Activated naive CD8-positive, alpha-beta T cell treated with anti-CD3 and anti-CD28 coated beads, Interleukin-2, amount 10 ng/mL, durations not matched to agents 7 days and 5 days (primary cell): ENCODE measurements around the gene ZNF813. TPM values are rescaled to one million over a fixed set of nuclear protein-coding genes. Genes with fewer than 3 reads are reported as not detected.

Experiments used
- ATAC-seq: fragments of 150-1000 bp; cut with Tn5 transposase; one replicate; pipeline ENCODE4 v1.10.0; 2021; ENCODE audit warnings: low read depth, moderate library complexity
- POLR2A ChIA-PET: fragments of 350-600 bp; sonication (Branson Sonifier 250); formaldehyde crosslinking; loops from one replicate; lab custom pipeline; 2021; ENCODE audit warnings: antibody characterized with exemption; lab: Charles Lee
- DNase-seq: peaks from one replicate; pipeline ENCODE4 v3.0.0; 2021
- H3K27ac Mint-ChIP-seq: one replicate; pipeline ENCODE4 v1.8.0; 2022; ENCODE audit warnings: mild to moderate bottlenecking, mixed read lengths
- H3K27me3 Mint-ChIP-seq: one replicate; pipeline ENCODE4 v1.8.0; 2022; ENCODE audit warnings: mild to moderate bottlenecking, moderate library complexity, mixed read lengths
- H3K36me3 Mint-ChIP-seq: one replicate; pipeline ENCODE4 v1.8.0; 2021; ENCODE audit warnings: mild to moderate bottlenecking, mixed read lengths
- H3K4me1 Mint-ChIP-seq: one replicate; pipeline ENCODE4 v1.8.0; 2021; ENCODE audit warnings: mixed read lengths
- H3K4me3 Mint-ChIP-seq: one replicate; pipeline ENCODE4 v1.8.0; 2022; ENCODE audit warnings: mild to moderate bottlenecking, moderate library complexity, mixed read lengths
- H3K9me3 Mint-ChIP-seq: one replicate; pipeline ENCODE4 v1.8.0; 2021; ENCODE audit warnings: mixed read lengths
- total RNA-seq, 2 experiments: library from RNA; stranded (reverse); gene quantifications; one replicate each; pipeline ENCODE4 v1.2.3, GENCODE V29; 2021

Gene ZNF813
- total RNA-seq, 2 experiments from 2014 or later, result 6.1 to 8.5 TPM

- Mint-ChIP-seq H3K27me3 (no peaks in the 10 kb centered on the region), H3K4me3 (no peak overlapping the region), H3K36me3 (peaks cover 11% of the 10 kb centered on the region), H3K4me1 (peaks cover 14% of the 10 kb centered on the region), H3K9me3 (peaks cover 8% of the 10 kb centered on the region), H3K27ac (no peak overlapping the region)
- POLR2A ChIA-PET, result no interaction called here
- DNase-seq, result no peak
- no peak for ATAC-seq
Measured at GRCh38 chr19:53518716-53519115, 51.2 kb downstream of the ZNF813 start.

DNA sequence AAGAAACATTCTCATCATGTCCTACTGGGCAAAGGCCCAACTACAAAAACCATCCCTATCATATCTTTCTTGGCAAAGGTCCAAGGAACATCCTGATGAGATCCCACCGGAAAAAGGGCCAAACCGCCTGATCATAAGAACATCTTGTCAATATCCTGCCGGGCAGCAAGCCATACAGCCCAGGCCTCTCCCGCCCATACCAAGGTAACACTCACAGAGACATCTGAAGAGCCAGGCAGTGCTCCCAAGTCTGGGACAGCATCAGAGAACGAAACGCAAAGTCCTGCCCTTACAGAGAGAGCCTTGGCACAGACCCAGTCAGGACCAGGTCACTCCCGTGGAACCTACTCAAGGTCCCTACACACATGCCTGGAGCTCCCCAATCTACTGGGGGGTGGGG lies 51.9 kb downstream of the ZNF813 start:
- Mint-ChIP-seq H3K4me1 (peaks cover 14% of the 10 kb centered on the region), H3K4me3 (peak overlapping the region; percentile 15), H3K27me3 (no peaks in the 10 kb centered on the region), H3K9me3 (peaks cover 10% of the 10 kb centered on the region), H3K27ac (no peak overlapping the region), H3K36me3 (peaks cover 17% of the 10 kb centered on the region)
- POLR2A ChIA-PET, result no interaction called here
- ATAC-seq, result no peak
- DNase-seq, result no peak

DNA sequence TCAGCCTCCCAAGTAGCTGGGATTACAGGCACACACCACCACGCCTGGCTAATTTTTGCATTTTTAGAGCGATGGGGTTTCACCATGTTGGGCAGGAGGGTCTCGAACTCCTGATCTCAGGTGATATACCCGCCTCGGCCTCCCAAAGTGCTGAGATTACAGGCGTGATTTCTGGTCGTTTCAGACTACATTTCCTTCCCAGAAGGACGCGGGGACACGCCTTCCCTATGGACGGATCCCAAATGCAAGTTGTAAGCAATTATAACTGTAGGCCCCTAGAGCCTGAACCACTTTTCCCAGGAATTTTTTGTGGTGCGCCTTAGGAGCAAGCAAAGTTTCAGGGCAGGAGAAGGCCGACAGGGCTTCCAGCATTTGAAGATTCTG lies 52.6 kb downstream of the ZNF813 start:
- Mint-ChIP-seq H3K4me3 (peak overlapping the region; percentile 93), H3K9me3 (peaks cover 10% of the 10 kb centered on the region), H3K27me3 (no peaks in the 10 kb centered on the region), H3K36me3 (peaks cover 20% of the 10 kb centered on the region), H3K4me1 (peaks cover 14% of the 10 kb centered on the region), H3K27ac (peak overlapping the region; percentile 93)
- ATAC-seq (no peak), DNase-seq (no peak)
- POLR2A ChIA-PET, result interaction anchor here (0.8 to 1.6 kb wide), 3 partner anchors 16 to 35 kb away, joined by 4 to 8 read pairs (median 5); no protein-coding TSS in a partner anchor

DNA sequence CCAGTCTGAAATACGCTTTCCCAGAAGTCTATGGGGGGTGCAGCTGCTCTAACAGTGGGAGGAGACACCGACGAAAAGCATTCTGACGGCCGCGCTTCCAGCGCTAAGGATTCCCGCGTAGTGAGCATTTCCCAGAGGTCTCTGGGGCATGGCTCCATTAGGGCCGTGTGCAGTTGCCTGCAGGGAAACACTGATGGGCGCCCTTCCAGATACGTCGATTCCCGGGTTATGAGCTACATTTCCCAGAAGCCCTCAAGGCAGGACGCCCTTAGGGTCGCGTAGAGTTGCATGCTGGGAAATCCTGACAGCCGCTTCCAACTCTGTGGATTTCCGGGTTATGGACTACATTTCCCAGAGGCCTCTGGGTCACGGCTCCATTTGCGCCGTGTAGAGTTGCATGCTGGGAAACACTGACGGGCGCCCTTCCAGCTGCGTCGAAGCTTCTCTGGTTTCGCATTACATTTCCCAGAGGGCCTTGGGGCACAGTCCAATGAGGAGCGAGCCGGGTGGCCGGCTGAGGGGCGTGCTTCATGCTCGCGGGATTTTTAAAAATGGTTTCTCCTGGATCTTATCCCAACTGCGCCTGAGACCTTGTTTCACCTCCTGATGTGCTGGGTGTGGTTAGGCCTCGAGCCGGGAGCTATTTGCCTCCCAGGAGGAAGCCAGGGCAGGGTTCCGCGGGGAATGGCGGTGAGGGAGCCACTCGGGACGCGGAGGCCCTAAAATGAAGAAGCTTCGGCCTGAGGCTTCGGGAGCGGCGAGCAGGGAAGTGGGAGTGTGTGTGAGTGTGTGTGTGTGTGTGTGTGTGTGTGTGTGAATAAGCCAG lies 53.2 kb downstream of the ZNF813 start:
- DNase-seq, result peak; percentile 78
- ATAC-seq, result peak; percentile 98
- POLR2A ChIA-PET, result interaction anchor here (0.8 to 1.6 kb wide), 4 partner anchors 15 to 624 kb away, joined by 3 to 8 read pairs (median 4); partner anchors contain the start of gene ZNF320
- peak overlapping the region; percentile 93 for H3K27ac Mint-ChIP-seq
- no peaks in the 10 kb centered on the region for H3K27me3 Mint-ChIP-seq
- peaks cover 14% of the 10 kb centered on the region for H3K4me1 Mint-ChIP-seq
- peak overlapping the region; percentile 93 for H3K4me3 Mint-ChIP-seq
- H3K9me3 Mint-ChIP-seq, result peaks cover 12% of the 10 kb centered on the region
- peaks cover 25% of the 10 kb centered on the region for H3K36me3 Mint-ChIP-seq

DNA sequence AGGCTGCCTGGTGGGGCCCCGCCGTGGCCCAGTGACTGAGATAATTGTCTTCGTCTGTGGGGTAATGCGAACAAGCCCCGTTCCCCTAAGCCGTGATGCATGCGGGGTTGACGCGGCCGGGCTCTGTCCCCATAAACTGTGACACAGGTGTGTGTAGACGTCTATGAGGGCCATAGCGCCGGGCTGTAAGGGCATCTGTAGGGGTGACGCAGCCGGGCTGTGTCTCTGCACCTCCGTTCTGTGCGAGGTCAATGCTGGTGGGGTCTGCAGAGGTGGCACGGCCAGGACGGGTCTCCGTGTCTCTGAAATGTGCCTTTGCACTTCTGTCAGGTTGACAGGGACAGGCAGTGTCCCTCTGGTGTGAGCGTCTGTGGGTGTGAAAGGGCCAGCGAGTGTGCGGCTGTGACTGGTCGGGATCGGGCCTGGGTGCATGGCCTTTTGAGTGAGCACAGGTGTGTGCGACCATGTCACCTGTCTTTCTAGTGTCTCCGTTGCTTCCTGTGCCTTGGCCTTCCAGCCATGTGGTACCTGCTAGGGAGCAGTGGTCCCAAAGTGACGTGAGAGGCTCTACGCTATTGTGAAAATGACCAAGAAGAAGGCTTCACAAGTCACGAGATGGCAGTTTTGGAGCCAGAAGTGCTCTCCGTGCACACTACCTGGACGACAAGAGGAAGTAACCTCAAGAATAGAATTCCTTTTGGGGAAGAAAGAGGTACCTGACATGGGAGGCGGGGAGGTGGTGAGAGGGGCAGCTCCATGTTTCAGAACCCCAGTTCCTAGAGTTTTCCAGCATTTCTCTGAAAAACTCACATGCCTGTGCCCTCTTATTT lies 54.1 kb downstream of the ZNF813 start:
- Mint-ChIP-seq H3K4me1 (peaks cover 14% of the 10 kb centered on the region), H3K4me3 (peak overlapping the region; percentile 93), H3K27me3 (no peaks in the 10 kb centered on the region), H3K27ac (peak overlapping the region; percentile 93), H3K36me3 (peaks cover 30% of the 10 kb centered on the region), H3K9me3 (peaks cover 17% of the 10 kb centered on the region)
- no peak for DNase-seq
- peak; percentile 2 for ATAC-seq
- POLR2A ChIA-PET, result interaction anchor here (0.7 to 1.6 kb wide), 4 partner anchors 16 to 625 kb away, joined by 3 to 8 read pairs (median 4); partner anchors contain the start of gene ZNF320

- DNase-seq (no peak), ATAC-seq (no peak)
- Mint-ChIP-seq H3K36me3 (peaks cover 49% of the 10 kb centered on the region), H3K4me1 (peaks cover 11% of the 10 kb centered on the region), H3K4me3 (no peak overlapping the region), H3K27me3 (no peaks in the 10 kb centered on the region), H3K27ac (no peak overlapping the region), H3K9me3 (peaks cover 17% of the 10 kb centered on the region)
- POLR2A ChIA-PET, result no interaction called here
Measured at GRCh38 chr19:53525922-53526321, 58.4 kb downstream of the ZNF813 start.

DNA sequence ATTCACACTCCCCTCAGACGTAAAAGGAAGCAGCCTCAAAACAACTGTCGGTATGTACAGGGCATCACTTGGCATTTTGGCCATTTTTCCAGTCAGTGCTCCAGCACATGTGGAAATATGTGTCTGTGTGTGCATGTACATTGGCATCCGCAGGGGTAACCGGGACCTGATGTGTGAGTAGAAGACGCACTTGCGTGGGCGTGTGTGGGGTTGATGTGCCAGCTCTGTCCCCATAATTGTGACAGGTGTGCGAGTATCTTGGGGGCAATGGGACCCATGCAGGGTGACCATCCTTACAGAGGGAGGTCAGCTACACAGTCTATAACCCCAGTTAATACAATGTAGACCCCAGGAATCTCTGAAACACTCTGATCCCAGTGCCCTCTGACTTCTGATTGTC lies 63.1 kb downstream of the ZNF813 start:
- Mint-ChIP-seq H3K4me3 (no peak overlapping the region), H3K36me3 (peaks cover 41% of the 10 kb centered on the region)
- POLR2A ChIA-PET, result interaction anchor here (0.5 kb wide), 1 partner anchor 13 kb away, joined by 4 read pairs; no protein-coding TSS in a partner anchor

GRCh38 chr19:53531457-53531856 lies 63.9 kb downstream of the ZNF813 start:
- ATAC-seq, result no peak
- DNase-seq, result no peak
- Mint-ChIP-seq H3K27ac (no peak overlapping the region), H3K9me3 (peaks cover 10% of the 10 kb centered on the region), H3K36me3 (peaks cover 39% of the 10 kb centered on the region), H3K4me1 (peaks cover 5% of the 10 kb centered on the region), H3K4me3 (no peak overlapping the region), H3K27me3 (no peaks in the 10 kb centered on the region)
- POLR2A ChIA-PET, result no interaction called here

More for the DNA sequence above, 63.1 kb downstream of the ZNF813 start:
- ATAC-seq, result no peak
- H3K27me3 Mint-ChIP-seq, result no peaks in the 10 kb centered on the region
- peaks cover 17% of the 10 kb centered on the region for H3K9me3 Mint-ChIP-seq
- no peak overlapping the region for H3K27ac Mint-ChIP-seq
- no peak for DNase-seq
- H3K4me1 Mint-ChIP-seq, result no peaks in the 10 kb centered on the region

DNA sequence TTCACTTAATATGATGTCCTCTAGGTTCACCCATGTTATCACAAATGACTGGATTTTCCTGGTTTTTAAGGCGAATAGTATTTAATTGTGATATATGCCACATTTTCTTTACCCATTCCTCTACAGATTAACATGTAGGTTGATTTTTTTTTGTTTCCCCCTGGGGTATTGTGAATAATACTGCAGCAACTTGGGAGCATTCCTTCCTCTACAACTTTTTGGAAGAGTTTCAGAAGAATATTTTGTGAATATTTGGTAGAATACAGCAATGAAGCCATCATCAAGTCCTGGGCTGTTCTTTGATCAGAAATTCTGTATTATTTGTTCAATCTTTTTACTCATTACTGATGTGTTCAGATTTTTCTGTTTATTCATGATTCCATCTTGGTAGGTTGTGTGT lies 64.8 kb downstream of the ZNF813 start:
- Mint-ChIP-seq H3K4me1 (peaks cover 9% of the 10 kb centered on the region), H3K27me3 (no peaks in the 10 kb centered on the region), H3K9me3 (peaks cover 8% of the 10 kb centered on the region), H3K27ac (no peak overlapping the region), H3K4me3 (no peak overlapping the region), H3K36me3 (peaks cover 38% of the 10 kb centered on the region)
- ATAC-seq (no peak), DNase-seq (no peak)
- POLR2A ChIA-PET, result no interaction called here

GRCh38 chr19:53536225-53536548 lies 68.7 kb downstream of the ZNF813 start:
- DNase-seq, result no peak
- POLR2A ChIA-PET, result interaction anchor here (0.8 kb wide), 1 partner anchor 15 kb away, joined by 4 read pairs; no protein-coding TSS in a partner anchor
- H3K4me3 Mint-ChIP-seq, result peak overlapping the region; percentile 11
- no peak overlapping the region for H3K27ac Mint-ChIP-seq
- H3K9me3 Mint-ChIP-seq, result peaks cover 4% of the 10 kb centered on the region
- peaks cover 35% of the 10 kb centered on the region for H3K36me3 Mint-ChIP-seq
- H3K27me3 Mint-ChIP-seq, result no peaks in the 10 kb centered on the region
- H3K4me1 Mint-ChIP-seq, result peaks cover 9% of the 10 kb centered on the region
- ATAC-seq, result no peak

DNA sequence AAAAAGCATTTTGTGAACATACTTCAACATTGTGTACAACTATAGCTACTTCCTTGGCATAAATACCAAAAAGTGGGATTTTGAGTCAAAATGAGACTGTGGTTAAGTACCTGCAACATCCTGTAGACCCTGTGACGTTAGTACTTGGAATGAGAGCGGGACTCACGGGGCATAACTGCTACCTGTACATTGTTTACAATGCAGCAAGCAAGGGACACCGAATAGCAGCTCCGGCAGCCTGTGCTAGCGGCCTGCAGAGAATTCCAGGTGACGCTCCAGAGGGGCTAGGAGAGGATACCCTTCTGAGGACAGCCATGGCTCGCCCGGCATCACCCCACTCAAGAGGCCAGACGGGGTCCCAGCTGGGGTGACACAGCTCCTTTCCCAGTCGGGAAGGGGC lies 69.6 kb downstream of the ZNF813 start:
- Mint-ChIP-seq H3K27me3 (no peaks in the 10 kb centered on the region), H3K9me3 (peaks cover 6% of the 10 kb centered on the region), H3K36me3 (peaks cover 39% of the 10 kb centered on the region), H3K4me3 (peak overlapping the region; percentile 91), H3K4me1 (peaks cover 9% of the 10 kb centered on the region), H3K27ac (peak overlapping the region; percentile 97)
- DNase-seq (no peak), ATAC-seq (no peak)
- POLR2A ChIA-PET, result interaction anchor here (0.8 to 1.4 kb wide), 2 partner anchors 16 to 18 kb away, joined by 3 to 8 read pairs; no protein-coding TSS in a partner anchor

DNA sequence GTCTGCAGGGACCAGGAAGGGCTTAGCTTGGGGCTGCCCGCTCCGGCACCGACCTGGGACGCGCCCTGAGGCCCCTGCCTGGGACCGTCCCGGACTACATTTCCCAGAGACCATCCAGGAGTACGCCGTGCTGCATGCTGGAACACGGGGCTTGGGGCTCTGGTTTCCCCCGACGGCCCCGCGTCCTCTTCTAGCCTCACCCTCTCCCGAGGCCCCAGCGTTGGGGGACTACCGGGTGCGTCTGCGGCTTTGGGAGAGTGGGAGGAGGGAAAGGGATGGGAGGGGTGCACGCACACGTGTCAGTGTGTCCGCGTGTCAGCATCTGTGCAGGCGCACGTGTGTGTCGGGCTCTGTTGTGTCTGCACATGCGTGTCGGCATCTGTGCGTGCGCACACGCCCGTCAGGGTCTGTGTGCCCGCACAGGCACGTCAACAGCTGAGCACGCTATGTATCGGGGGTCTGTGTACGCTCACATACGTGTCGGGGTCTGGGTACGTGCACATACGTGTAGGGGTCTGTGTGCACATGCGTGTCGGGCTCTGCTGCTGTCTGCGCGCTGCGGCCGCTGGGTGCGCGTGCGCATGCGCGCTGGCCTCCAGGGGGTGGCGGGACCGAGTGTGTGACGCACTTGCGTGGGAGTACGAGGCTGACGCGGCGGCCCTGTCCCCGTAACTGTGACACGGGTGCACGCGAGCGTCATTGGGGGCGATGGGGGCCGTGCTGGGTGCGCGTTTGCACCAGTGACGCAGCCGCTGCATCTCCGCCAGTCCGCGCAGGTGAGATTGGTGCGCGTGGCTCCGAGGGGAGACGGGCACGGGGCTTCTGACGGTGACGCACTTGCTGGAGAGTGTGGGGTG lies 70.2 kb downstream of the ZNF813 start, which contains the start of gene ZNF331:
TSS of gene ZNF331 (plus strand) at position 625 of the 857 bp plus-strand sequence. CDS start 31,232 bp downstream, outside the sequence.
- Mint-ChIP-seq H3K27ac (peak within 1 kb of the TSS; percentile 97), H3K36me3 (peaks cover 34% of the 10 kb centered on the region), H3K4me1 (peaks cover 9% of the 10 kb centered on the region), H3K4me3 (peak within 1 kb of the TSS; percentile 91), H3K27me3 (no peaks in the 10 kb centered on the region), H3K9me3 (peaks cover 6% of the 10 kb centered on the region)
- peak; percentile 85 for ATAC-seq
- POLR2A ChIA-PET, result interaction anchor here (0.8 to 1.4 kb wide), 2 partner anchors 17 kb away, joined by 3 to 8 read pairs; no protein-coding TSS in a partner anchor
- peak; percentile 88 for DNase-seq
